NCI-H510A (cell line): ENCODE measurements around the gene VIPR2.
"Not testable (repeated sequence)": the region's sequence is repeated elsewhere in the genome, so short reads cannot be mapped to it uniquely, and the experiment has no call there.

Experiments
- DNase-seq: peaks from one replicate; lab custom pipeline; 2025; lab: John Stamatoyannopoulos, UW

Gene VIPR2

DNA sequence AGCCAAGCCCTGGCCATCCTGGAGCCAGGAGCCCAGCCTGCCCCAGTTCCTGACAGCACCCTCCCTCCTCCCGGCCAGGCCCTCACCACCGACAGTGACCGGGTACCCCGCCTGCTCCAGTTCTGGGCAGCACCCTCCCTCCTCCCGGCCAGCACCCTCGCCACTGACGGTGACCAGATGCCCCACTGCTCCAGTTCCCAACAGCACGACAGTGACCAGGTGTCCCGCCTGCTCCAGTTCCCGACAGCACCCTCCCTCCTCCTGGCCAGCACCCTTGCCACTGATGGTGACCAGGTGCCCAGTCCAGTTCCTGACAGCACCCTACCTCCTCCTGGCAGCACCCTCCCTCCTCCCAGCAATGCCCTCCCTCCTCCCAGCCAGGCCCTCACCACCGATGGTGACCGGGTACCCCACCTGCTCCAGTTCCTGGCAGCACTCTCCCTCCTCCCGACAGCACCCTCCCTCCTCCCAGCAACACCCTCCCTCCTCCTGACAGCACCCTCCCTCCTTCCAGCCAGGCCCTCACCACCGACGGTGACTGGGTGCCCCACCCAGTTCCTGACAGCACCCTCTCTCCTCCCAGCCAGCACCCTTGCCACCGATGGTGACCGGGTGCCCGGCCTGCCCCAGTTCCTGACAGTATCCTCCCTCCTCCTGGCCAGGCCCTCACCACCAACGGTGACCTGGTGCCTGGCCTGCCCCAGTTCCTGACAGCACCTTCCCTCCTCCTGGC, 40.3 kb downstream of the VIPR2 start:
- no peak for DNase-seq

DNA sequence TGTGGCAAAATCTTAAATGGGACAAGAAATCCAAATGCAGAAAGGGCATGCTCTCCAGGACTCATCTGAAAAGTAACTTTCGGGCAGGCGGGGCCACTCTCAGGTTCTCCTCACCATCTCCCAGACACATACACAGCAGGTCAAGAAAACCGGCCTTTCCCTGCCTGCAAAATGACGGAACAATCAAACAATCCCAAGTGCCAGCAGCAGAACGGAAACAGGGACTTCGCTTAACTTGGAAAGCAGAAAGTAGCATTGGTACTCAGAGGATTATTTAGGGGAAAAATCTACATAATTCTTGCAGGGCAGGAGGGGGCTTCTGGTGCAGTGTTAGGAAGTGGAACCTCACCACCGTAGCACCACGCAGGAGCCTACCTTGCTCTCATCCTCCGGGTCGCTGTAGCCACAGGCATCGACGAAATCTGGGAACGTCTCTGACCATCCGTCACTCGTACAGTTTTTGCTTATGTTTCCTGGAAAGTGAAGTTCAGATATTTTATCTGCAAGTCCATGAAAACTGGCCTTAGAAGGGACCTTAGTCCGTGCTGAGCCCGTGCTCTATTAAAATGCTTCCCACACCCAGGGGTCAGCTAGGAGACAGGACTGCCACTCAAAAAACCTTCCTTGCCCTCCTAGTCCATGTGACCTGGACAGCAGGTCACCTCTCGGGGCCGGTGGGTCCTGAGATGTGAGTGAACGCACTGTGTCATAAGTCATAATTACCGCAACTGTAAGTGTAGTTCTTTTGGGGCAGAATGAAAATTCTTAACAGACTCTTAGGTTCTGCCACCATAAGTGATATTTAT, 41.1 kb downstream of the VIPR2 start:
- no peak for DNase-seq

- no peak for DNase-seq
Measured at GRCh38 chr7:159102681-159103381, 41.8 kb downstream of the VIPR2 start.

DNA sequence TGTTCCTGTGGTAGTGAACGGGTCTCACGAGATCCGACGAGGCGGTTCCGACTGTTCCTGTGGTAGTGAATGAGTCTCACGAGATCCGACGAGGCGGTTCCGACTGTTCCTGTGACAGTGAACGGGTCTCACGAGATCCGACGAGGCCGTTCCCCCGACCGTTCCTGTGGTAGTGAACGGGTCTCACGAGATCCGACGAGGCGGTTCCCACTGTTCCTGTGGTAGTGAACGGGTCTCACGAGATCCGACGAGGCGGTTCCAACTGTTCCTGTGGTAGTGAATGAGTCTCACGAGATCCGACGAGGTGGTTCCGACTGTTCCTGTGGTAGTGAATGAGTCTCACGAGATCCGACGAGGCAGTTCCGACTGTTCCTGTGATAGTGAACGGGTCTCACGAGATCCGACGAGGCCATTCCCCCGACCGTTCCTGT, 43.0 kb downstream of the VIPR2 start:
- DNase-seq = not testable (repeated sequence)

- DNase-seq = not testable (repeated sequence)
Measured at GRCh38 chr7:159101083-159101395, 43.6 kb downstream of the VIPR2 start.

DNA sequence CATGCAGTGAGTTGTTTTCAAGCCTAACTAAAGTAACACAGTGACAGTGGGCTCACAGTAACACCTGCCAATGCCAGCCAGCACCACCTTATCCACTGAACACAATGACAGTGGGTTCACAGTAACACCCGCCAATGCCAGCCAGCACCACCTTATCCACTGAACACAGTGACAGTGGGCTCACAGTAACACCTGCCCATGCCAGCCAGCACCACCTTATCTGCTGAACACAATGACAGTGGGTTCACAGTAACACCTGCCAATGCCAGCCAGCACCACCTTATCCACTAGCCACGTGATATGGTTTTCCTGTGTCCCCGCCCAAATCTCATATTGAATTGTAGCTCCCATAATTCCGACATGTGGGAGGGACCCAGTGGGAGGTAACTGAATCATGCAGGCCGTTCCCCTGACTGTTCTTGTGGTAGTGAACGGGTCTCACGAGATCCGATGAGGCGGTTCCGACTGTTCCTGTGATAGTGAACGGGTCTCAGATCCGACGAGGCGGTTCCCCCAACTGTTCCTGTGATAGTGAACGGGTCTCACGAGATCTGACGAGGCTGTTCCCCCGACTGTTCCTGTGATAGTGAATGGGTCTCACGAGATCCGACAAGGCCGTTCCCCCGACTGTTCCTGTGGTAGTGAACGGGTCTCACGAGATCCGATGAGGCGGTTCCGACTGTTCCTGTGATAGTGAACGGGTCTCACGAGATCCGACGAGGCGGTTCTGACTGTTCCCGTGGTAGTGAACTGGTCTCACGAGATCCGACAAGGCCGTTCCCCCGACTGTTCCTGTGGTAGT, 44.2 kb downstream of the VIPR2 start:
- DNase-seq = not testable (repeated sequence)

DNA sequence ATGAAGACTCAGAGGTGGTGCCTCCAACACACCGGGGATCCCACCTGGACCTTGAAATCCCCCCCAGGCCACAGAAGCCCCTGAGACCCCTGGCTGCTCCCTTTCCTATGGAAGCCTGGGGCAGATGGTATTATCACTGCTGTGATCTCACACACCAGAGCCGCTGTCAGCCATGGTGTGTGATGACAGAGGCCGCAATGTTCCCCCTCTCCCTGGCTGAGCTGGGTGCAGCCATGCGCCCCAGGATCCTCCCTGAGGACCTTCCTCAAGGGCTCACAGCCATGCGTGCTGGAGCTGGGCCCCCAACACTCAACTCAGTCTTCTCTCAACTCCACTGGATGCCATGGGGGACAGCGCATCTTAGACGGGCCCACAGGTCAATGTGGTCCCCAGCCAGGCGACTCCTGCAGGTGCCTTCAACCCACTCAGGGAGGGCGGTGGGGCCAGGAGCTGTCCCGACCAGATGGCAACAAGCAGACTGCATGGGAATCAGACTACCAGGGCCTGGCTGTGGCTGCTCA, 44.9 kb downstream of the VIPR2 start:
- no peak for DNase-seq

- no peak for DNase-seq
Measured at GRCh38 chr7:159098811-159099655, 45.6 kb downstream of the VIPR2 start.

DNA sequence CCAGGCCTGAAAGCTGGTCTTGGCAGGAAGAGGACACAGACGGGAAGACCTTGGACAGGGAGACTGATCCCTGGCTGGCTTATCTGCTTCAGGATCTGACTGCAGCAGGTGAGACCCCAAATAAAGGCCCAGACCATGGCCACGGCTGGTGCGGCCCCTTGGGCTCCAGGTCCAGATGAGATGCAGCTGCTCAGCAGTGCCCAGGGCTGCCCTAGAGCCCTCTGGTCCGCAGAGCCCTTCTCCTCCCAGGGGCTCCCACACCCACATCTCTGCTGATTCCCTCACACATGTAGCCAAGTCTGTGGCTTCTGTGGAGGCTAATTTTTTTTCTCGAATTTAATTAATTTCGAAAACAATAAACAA, 46.3 kb downstream of the VIPR2 start:
- no peak for DNase-seq

GRCh38 chr7:159097661-159098423, 46.8 kb downstream of the VIPR2 start:
- DNase-seq = no peak

GRCh38 chr7:159096736-159097581, 47.7 kb downstream of the VIPR2 start:
- DNase-seq = no peak

- no peak for DNase-seq
Measured at GRCh38 chr7:159095979-159096411, 48.7 kb downstream of the VIPR2 start.

DNA sequence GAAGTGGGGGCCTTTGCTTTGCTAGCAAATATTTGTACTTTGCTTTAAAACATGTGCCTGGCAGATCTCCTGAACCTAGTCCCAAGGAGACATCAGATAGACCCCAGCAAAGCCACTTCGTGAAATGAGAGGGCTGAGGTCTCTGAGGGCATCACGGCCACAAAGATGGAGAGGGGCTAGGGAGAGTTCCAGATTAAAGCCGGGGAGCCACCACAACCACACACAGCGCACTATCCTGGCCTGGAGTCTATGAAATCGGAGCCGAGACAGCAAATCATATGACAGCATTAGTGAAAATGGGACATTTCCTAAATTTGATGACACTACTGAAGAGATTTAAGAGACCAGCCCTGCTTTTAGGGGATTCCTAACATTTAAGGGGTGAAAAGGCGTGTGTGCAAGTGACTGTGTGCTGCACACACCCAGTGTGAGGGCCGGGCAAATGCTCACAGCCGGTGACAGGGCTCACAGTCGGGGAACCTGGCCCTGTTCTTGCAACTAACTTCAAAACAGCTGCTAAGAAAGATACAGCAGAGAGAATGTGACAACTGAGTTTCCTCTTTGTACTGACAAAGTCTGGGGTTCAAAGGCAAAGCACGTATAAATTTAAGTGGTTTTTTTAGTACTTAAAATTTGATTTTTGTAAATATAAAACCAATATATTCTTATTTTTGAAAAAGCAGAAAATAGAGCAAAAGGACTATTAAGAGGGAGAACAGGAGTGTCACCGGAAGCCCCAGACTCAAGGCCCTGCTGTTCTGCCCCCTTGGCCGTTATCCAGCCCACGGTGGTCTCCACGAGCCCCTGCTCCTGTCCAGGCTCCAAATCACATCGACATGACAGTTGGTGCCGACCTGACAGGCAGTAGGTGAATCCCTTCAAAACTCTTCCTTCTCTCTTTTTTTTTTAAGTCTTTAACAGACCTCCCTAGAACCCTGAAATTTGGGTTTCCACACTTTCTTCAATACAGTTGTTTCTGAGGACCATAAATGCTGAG, 49.5 kb downstream of the VIPR2 start:
- DNase-seq = no peak

- DNase-seq = no peak
Measured at GRCh38 chr7:159094023-159094740, 50.5 kb downstream of the VIPR2 start.

- DNase-seq = no peak
Measured at GRCh38 chr7:159093351-159093971, 51.2 kb downstream of the VIPR2 start.

DNA sequence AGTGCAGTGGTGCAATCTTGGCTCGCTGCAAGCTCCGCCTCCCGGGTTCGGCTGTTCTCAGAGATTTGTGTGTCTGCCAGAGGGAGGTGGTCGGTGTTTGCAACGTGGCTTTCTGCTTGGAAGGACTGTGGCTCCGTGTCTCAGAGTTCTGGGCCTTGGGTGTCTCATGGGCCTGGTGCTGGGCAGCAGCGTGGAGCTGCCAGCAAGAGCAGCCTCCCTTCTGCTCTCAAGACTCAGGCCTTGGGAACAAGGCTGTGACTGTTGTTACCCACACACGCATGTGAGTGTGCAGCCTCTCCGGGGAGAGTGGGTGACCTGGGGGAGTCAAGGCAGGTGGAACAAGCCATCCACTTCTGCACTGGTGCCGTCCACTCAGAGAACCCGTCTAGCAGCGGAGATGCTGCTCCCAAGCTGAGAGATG, 52.0 kb downstream of the VIPR2 start:
- DNase-seq = no peak
